ENCODE results near the gene GPT2. TPM values are rescaled to one million over a fixed set of nuclear protein-coding genes. Genes with fewer than 3 reads are reported as not detected.
A peak's percentile ranks its signal among the peaks of the same experiment; 100 is the strongest.

GPT2 gene
- total RNA-seq (2014; rRNA removed; shearing (Covaris generic); ENCODE audit: low replicate concordance), result 42.6 and 57.5 TPM in 2 replicates

GRCh38 chr16:46883690-46884512, at the start of gene GPT2:
GPT2 (plus strand) TSS chr16:46884362; CDS start chr16:46884716, 354 bp downstream.
- H3K4me3 ChIP-seq (ENCODE audit: low read length), result peak within 1 kb of the TSS; percentile 91
- H3K27ac ChIP-seq (ENCODE audit: low read length), result peak within 1 kb of the TSS; percentile 73
- no peaks in the 10 kb centered on the region for H3K27me3 ChIP-seq (ENCODE audit: low read length)
- no peaks in the 10 kb centered on the region for H4K20me1 ChIP-seq (ENCODE audit: insufficient read depth, low read depth, low read length)
- H3K4me2 ChIP-seq (ENCODE audit: low read depth, low read length, poor library complexity, severe bottlenecking), result peak within 1 kb of the TSS; percentile 75
- H3K9me2 ChIP-seq (replicated peaks; ENCODE audit: insufficient read depth, low read length), result no peaks in the 10 kb centered on the region
- no peaks in the 10 kb centered on the region for H3K36me3 ChIP-seq (ENCODE audit: insufficient read depth, low read length)
- H3K4me1 ChIP-seq (ENCODE audit: low read length), result peaks cover 35% of the 10 kb centered on the region
- H2AFZ ChIP-seq (ENCODE audit: low read length), result peak within 1 kb of the TSS; percentile 62
- peak; percentile 97 for DNase-seq
- no peaks in the 10 kb centered on the region for H3K9me3 ChIP-seq (ENCODE audit: low read length)
- H3K79me2 ChIP-seq (ENCODE audit: low read length), result peaks cover 29% of the 10 kb centered on the region
- peak within 1 kb of the TSS; percentile 77 for H3K9ac ChIP-seq (ENCODE audit: low read length)

- Histone ChIP-seq H3K9me2 (replicated peaks; ENCODE audit: insufficient read depth, low read length) (no peaks in the 10 kb centered on the region), H3K4me3 (ENCODE audit: low read length) (no peak overlapping the region), H3K79me2 (ENCODE audit: low read length) (no peaks in the 10 kb centered on the region), H3K36me3 (ENCODE audit: insufficient read depth, low read length) (no peaks in the 10 kb centered on the region), H3K27me3 (ENCODE audit: low read length) (no peaks in the 10 kb centered on the region), H3K9ac (ENCODE audit: low read length) (no peak overlapping the region), H3K4me2 (ENCODE audit: low read depth, low read length, poor library complexity, severe bottlenecking) (peak overlapping the region; percentile 0), H3K4me1 (ENCODE audit: low read length) (peaks cover 37% of the 10 kb centered on the region), H3K27ac (ENCODE audit: low read length) (no peak overlapping the region), H4K20me1 (ENCODE audit: insufficient read depth, low read depth, low read length) (no peaks in the 10 kb centered on the region), H3K9me3 (ENCODE audit: low read length) (no peaks in the 10 kb centered on the region), H2AFZ (ENCODE audit: low read length) (no peak overlapping the region)
- DNase-seq, result no peak
Measured at GRCh38 chr16:46836534-46837530, 47.3 kb upstream of the GPT2 start.

- Histone ChIP-seq H3K27me3 (ENCODE audit: low read length) (no peaks in the 10 kb centered on the region), H3K9me2 (replicated peaks; ENCODE audit: insufficient read depth, low read length) (no peaks in the 10 kb centered on the region), H3K9ac (ENCODE audit: low read length) (no peak overlapping the region), H3K9me3 (ENCODE audit: low read length) (peaks cover 5% of the 10 kb centered on the region), H3K4me1 (ENCODE audit: low read length) (peaks cover 15% of the 10 kb centered on the region), H3K79me2 (ENCODE audit: low read length) (no peaks in the 10 kb centered on the region), H3K4me2 (ENCODE audit: low read depth, low read length, poor library complexity, severe bottlenecking) (no peak overlapping the region), H4K20me1 (ENCODE audit: insufficient read depth, low read depth, low read length) (no peaks in the 10 kb centered on the region), H2AFZ (ENCODE audit: low read length) (no peak overlapping the region), H3K36me3 (ENCODE audit: insufficient read depth, low read length) (no peaks in the 10 kb centered on the region), H3K27ac (ENCODE audit: low read length) (no peak overlapping the region), H3K4me3 (ENCODE audit: low read length) (no peak overlapping the region)
- no peak for DNase-seq
Measured at GRCh38 chr16:46839986-46840443, 44.1 kb upstream of the GPT2 start.

GRCh38 chr16:46842192-46842895, 41.8 kb upstream of the GPT2 start:
- no peaks in the 10 kb centered on the region for H3K36me3 ChIP-seq (ENCODE audit: insufficient read depth, low read length)
- no peak overlapping the region for H3K4me3 ChIP-seq (ENCODE audit: low read length)
- no peaks in the 10 kb centered on the region for H3K27me3 ChIP-seq (ENCODE audit: low read length)
- no peak overlapping the region for H3K9ac ChIP-seq (ENCODE audit: low read length)
- no peak overlapping the region for H3K4me2 ChIP-seq (ENCODE audit: low read depth, low read length, poor library complexity, severe bottlenecking)
- H2AFZ ChIP-seq (ENCODE audit: low read length), result no peak overlapping the region
- no peak overlapping the region for H3K27ac ChIP-seq (ENCODE audit: low read length)
- H4K20me1 ChIP-seq (ENCODE audit: insufficient read depth, low read depth, low read length), result no peaks in the 10 kb centered on the region
- no peak for DNase-seq
- peaks cover 5% of the 10 kb centered on the region for H3K4me1 ChIP-seq (ENCODE audit: low read length)
- H3K9me3 ChIP-seq (ENCODE audit: low read length), result peaks cover 5% of the 10 kb centered on the region
- no peaks in the 10 kb centered on the region for H3K9me2 ChIP-seq (replicated peaks; ENCODE audit: insufficient read depth, low read length)
- H3K79me2 ChIP-seq (ENCODE audit: low read length), result no peaks in the 10 kb centered on the region

- no peak overlapping the region for H2AFZ ChIP-seq (ENCODE audit: low read length)
- DNase-seq, result no peak
- H3K27ac ChIP-seq (ENCODE audit: low read length), result no peak overlapping the region
Measured at GRCh38 chr16:46843898-46844642, 40.1 kb upstream of the GPT2 start.

GRCh38 chr16:46844771-46845170, 39.4 kb upstream of the GPT2 start:
- no peaks in the 10 kb centered on the region for H3K27me3 ChIP-seq (ENCODE audit: low read length)
- no peak overlapping the region for H3K27ac ChIP-seq (ENCODE audit: low read length)
- no peak overlapping the region for H2AFZ ChIP-seq (ENCODE audit: low read length)
- no peak overlapping the region for H3K9ac ChIP-seq (ENCODE audit: low read length)
- no peaks in the 10 kb centered on the region for H4K20me1 ChIP-seq (ENCODE audit: insufficient read depth, low read depth, low read length)
- H3K9me3 ChIP-seq (ENCODE audit: low read length), result peaks cover 5% of the 10 kb centered on the region
- H3K4me3 ChIP-seq (ENCODE audit: low read length), result no peak overlapping the region
- H3K9me2 ChIP-seq (replicated peaks; ENCODE audit: insufficient read depth, low read length), result no peaks in the 10 kb centered on the region
- no peaks in the 10 kb centered on the region for H3K36me3 ChIP-seq (ENCODE audit: insufficient read depth, low read length)
- peaks cover 19% of the 10 kb centered on the region for H3K4me1 ChIP-seq (ENCODE audit: low read length)
- no peak overlapping the region for H3K4me2 ChIP-seq (ENCODE audit: low read depth, low read length, poor library complexity, severe bottlenecking)
- DNase-seq, result no peak
- no peaks in the 10 kb centered on the region for H3K79me2 ChIP-seq (ENCODE audit: low read length)

More at GRCh38 chr16:46843898-46844642, 40.1 kb upstream of the GPT2 start:
- H3K9me3 ChIP-seq (ENCODE audit: low read length), result peaks cover 5% of the 10 kb centered on the region
- no peaks in the 10 kb centered on the region for H4K20me1 ChIP-seq (ENCODE audit: insufficient read depth, low read depth, low read length)
- H3K4me2 ChIP-seq (ENCODE audit: low read depth, low read length, poor library complexity, severe bottlenecking), result no peak overlapping the region
- no peak overlapping the region for H3K9ac ChIP-seq (ENCODE audit: low read length)
- peaks cover 15% of the 10 kb centered on the region for H3K4me1 ChIP-seq (ENCODE audit: low read length)
- H3K36me3 ChIP-seq (ENCODE audit: insufficient read depth, low read length), result no peaks in the 10 kb centered on the region
- H3K79me2 ChIP-seq (ENCODE audit: low read length), result no peaks in the 10 kb centered on the region
- H3K27me3 ChIP-seq (ENCODE audit: low read length), result no peaks in the 10 kb centered on the region
- H3K9me2 ChIP-seq (replicated peaks; ENCODE audit: insufficient read depth, low read length), result no peaks in the 10 kb centered on the region
- no peak overlapping the region for H3K4me3 ChIP-seq (ENCODE audit: low read length)

- Histone ChIP-seq H3K9ac (ENCODE audit: low read length) (no peak overlapping the region), H3K9me2 (replicated peaks; ENCODE audit: insufficient read depth, low read length) (no peaks in the 10 kb centered on the region), H4K20me1 (ENCODE audit: insufficient read depth, low read depth, low read length) (no peaks in the 10 kb centered on the region), H3K79me2 (ENCODE audit: low read length) (no peaks in the 10 kb centered on the region), H3K36me3 (ENCODE audit: insufficient read depth, low read length) (no peaks in the 10 kb centered on the region), H3K27ac (ENCODE audit: low read length) (no peak overlapping the region), H3K4me3 (ENCODE audit: low read length) (no peak overlapping the region), H3K4me2 (ENCODE audit: low read depth, low read length, poor library complexity, severe bottlenecking) (no peak overlapping the region), H3K27me3 (ENCODE audit: low read length) (no peaks in the 10 kb centered on the region), H3K4me1 (ENCODE audit: low read length) (peaks cover 31% of the 10 kb centered on the region), H2AFZ (ENCODE audit: low read length) (no peak overlapping the region), H3K9me3 (ENCODE audit: low read length) (peaks cover 5% of the 10 kb centered on the region)
- DNase-seq, result no peak
Measured at GRCh38 chr16:46845952-46846351, 38.2 kb upstream of the GPT2 start.

Measured in Karpas-422 (cell line).